GM19025 (cell line): ENCODE measurements around the gene ZBTB46.
"Not testable (repeated sequence)": the region's sequence is repeated elsewhere in the genome, so short reads cannot be mapped to it uniquely, and the experiment has no call there.

Experiments
- ATAC-seq: cut with Tn5 transposase; IDR thresholded peaks from one replicate; pipeline ENCODE4 v1.9.1; 2021; ENCODE audit warnings: mild to moderate bottlenecking, low read depth, moderate library complexity; ENCODE audit not compliant: unreplicated experiment

The ZBTB46 gene

GRCh38 chr20:63792866-63793265 is 38.2 kb downstream of the ZBTB46 start:
- ATAC-seq, result no peak

GRCh38 chr20:63791497-63792156 is 39.4 kb downstream of the ZBTB46 start:
- ATAC-seq, result no peak

- ATAC-seq, result no peak
These were observed 40.4 kb downstream of the ZBTB46 start for GRCh38 chr20:63790572-63791168.

- no peak for ATAC-seq
These were observed 41.1 kb downstream of the ZBTB46 start for GRCh38 chr20:63789836-63790571.

- ATAC-seq, result no peak
These were observed 43.3 kb downstream of the ZBTB46 start for GRCh38 chr20:63787749-63788148.

GRCh38 chr20:63787302-63787701 is 43.8 kb downstream of the ZBTB46 start:
- ATAC-seq, result no peak

GRCh38 chr20:63785691-63786131 is 45.4 kb downstream of the ZBTB46 start:
- ATAC-seq, result no peak

- ATAC-seq, result no peak
These were observed 47.1 kb downstream of the ZBTB46 start for GRCh38 chr20:63783970-63784369.

GRCh38 chr20:63782521-63782971 is 48.5 kb downstream of the ZBTB46 start:
- no peak for ATAC-seq

GRCh38 chr20:63782051-63782471 is 49.0 kb downstream of the ZBTB46 start:
- ATAC-seq, result no peak

GRCh38 chr20:63781181-63781580 is 49.9 kb downstream of the ZBTB46 start:
- ATAC-seq, result no peak

- ATAC-seq, result no peak
These were observed 52.2 kb downstream of the ZBTB46 start for GRCh38 chr20:63778857-63779256.

- ATAC-seq, result no peak
These were observed 52.9 kb downstream of the ZBTB46 start for GRCh38 chr20:63778034-63778752.

- ATAC-seq, result no peak
These were observed 53.5 kb downstream of the ZBTB46 start for GRCh38 chr20:63777614-63778013.

- ATAC-seq, result not testable (repeated sequence)
These were observed 54.2 kb downstream of the ZBTB46 start for GRCh38 chr20:63776875-63777274.

- ATAC-seq, result no peak
These were observed 55.7 kb downstream of the ZBTB46 start for GRCh38 chr20:63775096-63775978.

- ATAC-seq, result no peak
These were observed 56.8 kb downstream of the ZBTB46 start for GRCh38 chr20:63774306-63774705.

GRCh38 chr20:63773571-63774241 is 57.4 kb downstream of the ZBTB46 start:
- ATAC-seq, result no peak

GRCh38 chr20:63772781-63773518 is 58.1 kb downstream of the ZBTB46 start:
- ATAC-seq, result no peak
